ENCODE measurements around the gene RBM45.

Gene RBM45

DNA sequence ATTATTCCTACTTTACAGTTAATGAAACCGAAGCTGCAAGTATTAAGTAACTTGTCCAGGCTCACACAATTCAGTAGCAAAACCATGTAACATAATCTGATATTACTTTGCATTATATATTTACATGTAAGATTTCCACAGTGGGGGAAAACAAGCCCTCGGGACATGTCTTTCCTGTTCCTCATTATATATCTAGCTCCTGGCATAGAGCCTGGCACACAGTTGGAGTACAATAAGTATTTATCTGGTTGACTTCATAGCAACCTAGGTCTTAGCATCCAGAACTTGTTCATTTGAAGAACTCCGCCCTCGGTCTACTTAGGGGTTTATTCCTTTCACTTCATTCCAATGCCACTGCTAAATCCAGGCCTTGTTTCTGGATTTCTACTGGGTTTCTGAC, 1.6 kb upstream of the RBM45 start:
- TF ChIP-seq, protein P1, sequence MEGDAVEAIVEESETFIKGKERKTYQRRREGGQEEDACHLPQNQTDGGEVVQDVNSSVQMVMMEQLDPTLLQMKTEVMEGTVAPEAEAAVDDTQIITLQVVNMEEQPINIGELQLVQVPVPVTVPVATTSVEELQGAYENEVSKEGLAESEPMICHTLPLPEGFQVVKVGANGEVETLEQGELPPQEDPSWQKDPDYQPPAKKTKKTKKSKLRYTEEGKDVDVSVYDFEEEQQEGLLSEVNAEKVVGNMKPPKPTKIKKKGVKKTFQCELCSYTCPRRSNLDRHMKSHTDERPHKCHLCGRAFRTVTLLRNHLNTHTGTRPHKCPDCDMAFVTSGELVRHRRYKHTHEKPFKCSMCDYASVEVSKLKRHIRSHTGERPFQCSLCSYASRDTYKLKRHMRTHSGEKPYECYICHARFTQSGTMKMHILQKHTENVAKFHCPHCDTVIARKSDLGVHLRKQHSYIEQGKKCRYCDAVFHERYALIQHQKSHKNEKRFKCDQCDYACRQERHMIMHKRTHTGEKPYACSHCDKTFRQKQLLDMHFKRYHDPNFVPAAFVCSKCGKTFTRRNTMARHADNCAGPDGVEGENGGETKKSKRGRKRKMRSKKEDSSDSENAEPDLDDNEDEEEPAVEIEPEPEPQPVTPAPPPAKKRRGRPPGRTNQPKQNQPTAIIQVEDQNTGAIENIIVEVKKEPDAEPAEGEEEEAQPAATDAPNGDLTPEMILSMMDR (conservative IDR thresholded peaks at IDR 0.05) = no peak

DNA sequence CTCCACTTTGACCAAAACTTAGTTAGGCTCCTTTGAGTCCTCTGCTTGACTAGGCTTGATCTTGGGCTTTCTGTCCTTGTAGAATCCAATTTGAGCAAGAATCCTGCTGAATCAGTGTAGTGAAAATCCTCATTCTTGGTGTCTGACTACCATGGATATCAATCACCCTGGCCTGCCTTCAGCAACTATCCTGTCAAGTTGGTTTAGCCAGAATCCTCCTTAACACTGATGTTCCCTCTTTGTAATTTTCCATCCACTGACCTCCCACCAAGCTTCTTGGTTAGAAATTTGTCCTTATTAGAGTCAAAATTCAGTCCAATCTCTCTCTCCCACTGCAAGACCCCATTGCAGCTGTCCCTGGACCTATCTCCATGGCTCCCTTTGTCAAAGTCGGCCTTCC, 494 bp upstream of the RBM45 start:
- peak overlapping the region; percentile 82 for H3K27ac ChIP-seq
- TF ChIP-seq, protein P1 (conservative IDR thresholded peaks at IDR 0.05) = no peak

More for the DNA sequence above, 1.6 kb upstream of the RBM45 start:
- H3K27ac ChIP-seq = peak overlapping the region; percentile 54

DNA sequence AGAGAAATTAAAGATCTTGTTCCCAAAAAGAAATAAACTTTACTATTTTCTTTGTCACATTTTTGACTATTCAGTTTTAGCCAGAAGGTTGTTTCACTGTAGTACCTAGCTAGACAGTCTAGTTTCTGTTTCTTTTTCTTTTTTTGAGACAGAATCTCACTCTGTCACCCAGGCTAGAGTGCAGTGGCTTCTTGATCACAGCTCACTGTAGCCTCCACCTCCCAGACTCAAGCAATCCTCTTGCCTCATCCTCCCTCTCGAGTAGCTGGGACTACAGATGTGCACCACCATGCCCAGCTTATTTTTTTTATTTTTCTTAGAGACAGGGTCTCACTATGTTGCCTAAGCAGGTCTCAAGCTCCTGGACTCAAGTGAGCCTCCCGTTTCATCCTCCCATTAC, 2.2 kb downstream of the RBM45 start:
- TF ChIP-seq, protein P1 (conservative IDR thresholded peaks at IDR 0.05) = no peak

DNA sequence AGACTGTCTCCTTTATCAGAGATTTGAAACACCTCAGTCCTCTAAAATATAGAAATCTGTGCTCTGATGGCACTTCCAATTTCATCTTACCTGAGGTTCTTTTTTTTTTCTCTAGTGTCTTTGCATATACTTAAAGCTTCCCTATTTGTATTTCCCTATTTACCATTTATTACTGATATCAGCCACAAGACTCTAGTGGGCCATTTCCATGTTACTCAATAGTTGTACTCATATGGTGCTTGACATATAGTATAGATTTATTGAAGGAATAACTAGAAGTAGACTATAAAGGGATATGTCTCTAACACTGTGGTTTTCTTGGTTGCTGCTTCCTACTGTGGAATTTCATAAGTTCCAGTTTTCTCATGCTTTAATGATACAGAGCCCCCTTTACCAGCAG, 3.0 kb downstream of the RBM45 start:
- H3K27ac ChIP-seq = no peak overlapping the region
- TF ChIP-seq, protein P1 (conservative IDR thresholded peaks at IDR 0.05) = no peak

More for the DNA sequence above, 2.2 kb downstream of the RBM45 start:
- no peak overlapping the region for H3K27ac ChIP-seq

DNA sequence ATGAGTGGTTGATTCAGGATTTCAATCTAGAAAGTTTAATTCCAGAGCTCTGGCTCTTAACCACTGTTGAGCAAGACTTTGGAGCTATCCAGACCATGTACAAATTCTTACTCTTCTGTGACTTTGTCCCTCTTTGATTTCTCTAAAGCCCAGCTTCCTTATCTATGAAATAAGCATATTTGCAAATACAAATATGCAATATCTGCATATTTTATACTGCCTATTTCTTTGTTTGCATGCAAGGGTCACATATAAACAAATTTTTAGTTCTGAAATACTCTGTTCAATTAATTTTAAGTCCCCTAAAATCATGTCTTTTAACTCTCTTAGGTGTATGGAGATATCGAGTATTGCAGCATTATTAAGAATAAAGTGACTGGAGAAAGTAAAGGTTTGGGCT, 5.5 kb downstream of the RBM45 start:
- no peak overlapping the region for H3K27ac ChIP-seq
- TF ChIP-seq, protein P1 (conservative IDR thresholded peaks at IDR 0.05) = no peak

DNA sequence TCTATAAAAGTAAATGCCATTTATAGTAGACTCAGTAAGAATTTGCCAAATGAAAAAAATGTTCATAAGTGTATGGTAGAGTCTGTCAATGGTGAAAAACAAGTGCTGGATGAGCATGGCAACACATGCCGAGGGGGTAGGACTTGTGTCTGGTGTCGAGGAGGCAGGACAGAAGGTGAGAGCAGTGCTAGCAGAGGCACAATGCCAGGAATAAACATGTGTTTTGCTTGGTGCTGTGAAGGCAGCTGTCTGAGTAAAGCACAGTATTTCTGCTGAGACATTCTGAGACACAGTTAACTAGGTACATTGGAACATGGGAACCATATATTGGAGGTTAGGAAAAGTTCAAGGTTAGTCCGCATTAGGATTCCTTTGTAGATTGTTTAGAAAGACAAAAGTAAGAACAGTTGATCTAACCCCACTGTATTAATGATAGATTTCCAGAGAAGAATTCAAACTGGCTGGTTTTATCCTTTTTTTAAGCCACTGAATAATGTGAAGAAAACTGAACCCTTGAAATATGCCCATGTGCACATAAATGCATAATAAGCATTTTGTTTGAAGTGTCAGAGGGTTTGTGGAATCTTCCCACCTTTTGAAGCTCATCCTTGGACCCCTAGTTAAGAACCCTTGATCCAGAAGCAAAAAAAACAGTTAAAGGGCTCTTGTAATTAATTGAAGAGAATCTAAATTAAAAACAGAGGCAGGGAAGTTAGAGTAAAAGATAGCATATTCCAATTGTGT, 7.1 kb downstream of the RBM45 start:
- H3K27ac ChIP-seq = no peak overlapping the region
- TF ChIP-seq, protein P1 (conservative IDR thresholded peaks at IDR 0.05) = no peak

DNA sequence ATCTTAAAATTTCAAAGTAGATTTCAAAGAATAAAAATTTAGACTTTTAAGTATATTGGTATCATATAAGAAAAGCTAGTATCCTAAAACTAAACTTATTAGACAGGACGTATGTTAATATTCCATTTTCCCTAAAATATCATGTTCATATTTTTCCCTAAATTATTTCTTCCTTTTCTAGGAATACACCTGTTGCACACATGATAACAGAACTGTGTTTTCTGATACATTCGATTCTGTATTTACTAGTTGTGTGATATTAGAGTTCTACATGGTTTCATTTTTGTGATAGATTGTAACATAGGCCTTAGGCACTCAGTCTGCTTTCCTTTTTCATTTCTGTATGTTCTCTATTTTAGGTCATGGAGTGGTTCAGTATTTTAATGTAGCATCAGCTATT, 10.9 kb downstream of the RBM45 start:
- TF ChIP-seq, protein P1 (conservative IDR thresholded peaks at IDR 0.05) = no peak
- H3K27ac ChIP-seq = no peak overlapping the region
